GM21447 (cell line): Measurements from ENCODE around the gene EFHD1.
"Not testable (repeated sequence)": the region's sequence is repeated elsewhere in the genome, so short reads cannot be mapped to it uniquely, and the experiment has no call there.

Experiments
- ATAC-seq: cut with Tn5 transposase; IDR thresholded peaks from one replicate; pipeline ENCODE4 v1.9.1; 2021; ENCODE audit not compliant: unreplicated experiment

The EFHD1 gene

DNA sequence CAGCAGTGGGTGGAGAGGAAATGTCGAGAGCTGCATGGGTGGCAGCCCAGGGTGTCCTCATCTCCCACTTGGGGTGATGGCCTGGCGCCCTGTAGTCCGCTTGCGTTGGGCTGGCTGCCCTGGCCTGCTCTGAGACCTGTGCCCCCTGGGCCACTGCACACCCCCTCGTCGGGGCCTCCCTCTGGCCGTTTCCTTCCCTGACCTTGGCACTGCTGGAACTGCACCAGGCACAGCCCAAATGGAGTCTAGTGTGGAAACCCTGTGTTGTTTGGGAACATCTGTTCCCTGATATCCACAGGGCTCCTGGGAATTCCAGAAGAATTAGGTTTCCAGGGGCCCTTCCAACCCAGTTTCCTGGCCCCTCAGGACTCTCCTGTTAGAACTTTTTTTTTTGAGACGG is 13.9 kb downstream of the EFHD1 start:
- ATAC-seq, result no peak

DNA sequence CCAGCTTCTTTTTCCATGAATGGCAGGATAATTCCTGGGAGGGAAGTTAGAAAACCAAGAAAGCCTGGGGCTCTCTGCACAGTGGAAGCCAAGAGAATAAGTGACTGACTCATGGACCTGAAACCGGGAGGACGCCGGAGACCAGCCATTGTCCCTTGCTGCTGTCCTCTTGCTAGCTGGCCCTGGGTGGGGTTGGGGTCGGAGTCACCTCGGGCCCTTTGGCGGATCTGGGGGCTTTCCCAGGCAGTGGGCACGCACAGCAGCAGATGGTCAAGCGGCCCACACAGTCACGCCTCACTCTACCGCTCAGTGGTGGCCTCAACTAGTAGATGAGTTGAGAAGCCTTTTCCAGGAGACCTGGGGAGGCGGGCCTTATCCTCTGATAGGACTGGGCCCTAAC is 15.6 kb downstream of the EFHD1 start:
- no peak for ATAC-seq

DNA sequence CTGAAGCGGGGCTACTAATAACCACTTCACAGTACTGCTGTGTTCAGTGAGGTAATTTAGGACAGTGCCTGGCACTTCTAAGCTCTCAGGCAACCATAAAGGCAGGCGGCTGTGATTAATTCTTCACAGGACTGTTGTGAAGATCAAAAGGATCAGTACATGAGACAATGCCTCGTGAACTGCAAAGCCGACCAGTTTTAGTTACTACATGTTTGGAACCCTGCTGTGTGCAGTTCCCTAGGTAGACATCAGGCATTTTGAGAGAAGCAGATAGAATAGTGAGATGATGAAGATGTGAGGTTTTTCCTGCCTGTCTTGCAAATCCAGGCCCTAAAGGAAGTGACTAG is 19.1 kb downstream of the EFHD1 start:
- no peak for ATAC-seq

DNA sequence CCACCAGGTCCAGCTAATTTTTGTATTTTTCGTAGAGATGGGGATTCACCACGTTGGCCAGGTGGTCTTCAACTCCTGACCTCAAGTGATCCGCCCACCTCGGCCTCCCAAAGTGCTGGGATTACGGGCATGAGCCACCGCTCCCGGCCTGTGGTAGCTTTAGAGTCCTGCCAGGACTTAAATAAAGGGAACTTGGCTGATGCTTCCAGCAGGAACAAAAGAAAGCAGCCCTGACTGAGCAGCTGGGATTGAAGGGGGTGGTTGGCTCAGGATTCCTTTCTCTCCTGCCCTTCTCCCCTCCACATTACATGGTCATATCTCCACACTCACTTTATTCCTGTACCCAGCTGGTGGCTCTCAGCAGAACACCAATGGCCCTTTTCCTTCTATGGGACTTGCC is 20.0 kb downstream of the EFHD1 start:
- no peak for ATAC-seq

DNA sequence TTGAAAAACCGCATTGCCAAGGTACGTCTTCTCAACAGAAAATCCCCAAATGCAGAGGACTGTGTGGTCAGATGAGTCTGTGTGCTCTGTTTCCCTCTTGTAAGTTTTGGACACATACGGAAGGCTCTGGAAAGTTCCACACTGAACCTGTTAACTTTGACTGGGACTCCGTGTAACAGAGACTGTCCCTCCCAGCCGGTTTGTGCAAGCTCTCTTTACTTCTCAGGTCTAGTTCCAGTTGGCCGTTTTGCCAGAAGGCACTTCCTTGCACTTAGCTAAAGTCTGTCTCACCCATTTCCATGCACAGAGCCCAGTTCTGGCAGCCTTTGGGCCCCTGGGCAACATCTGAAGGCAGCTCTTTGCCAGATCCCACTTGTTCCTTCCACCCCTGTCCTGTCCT is 22.0 kb downstream of the EFHD1 start:
- ATAC-seq, result no peak

DNA sequence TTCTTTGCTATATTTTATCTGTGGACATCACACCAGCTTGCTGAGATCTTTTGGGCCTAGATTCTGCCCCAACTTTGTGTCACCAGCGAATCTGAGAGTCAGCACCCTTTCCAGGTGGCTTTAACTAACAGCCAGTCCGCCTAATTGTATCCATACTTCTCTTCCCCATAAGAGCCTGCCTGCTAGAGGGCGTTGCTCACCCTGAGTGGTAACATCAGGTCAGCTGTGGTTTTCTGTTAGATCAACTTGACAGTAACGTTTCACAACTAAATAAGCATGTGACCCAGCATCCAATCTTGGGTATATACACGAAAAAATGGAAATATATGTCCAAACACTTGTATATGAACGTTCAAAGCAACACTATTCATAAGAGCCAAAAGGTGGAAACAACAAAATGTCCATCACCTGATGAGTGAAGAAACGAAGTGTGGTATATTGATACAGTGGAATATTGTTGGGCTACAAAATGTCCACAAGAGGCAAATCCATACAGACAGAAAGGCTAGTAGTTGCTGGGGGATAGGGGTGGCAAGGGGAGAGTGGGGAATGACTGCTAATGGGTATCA is 24.9 kb downstream of the EFHD1 start:
- ATAC-seq, result no peak

DNA sequence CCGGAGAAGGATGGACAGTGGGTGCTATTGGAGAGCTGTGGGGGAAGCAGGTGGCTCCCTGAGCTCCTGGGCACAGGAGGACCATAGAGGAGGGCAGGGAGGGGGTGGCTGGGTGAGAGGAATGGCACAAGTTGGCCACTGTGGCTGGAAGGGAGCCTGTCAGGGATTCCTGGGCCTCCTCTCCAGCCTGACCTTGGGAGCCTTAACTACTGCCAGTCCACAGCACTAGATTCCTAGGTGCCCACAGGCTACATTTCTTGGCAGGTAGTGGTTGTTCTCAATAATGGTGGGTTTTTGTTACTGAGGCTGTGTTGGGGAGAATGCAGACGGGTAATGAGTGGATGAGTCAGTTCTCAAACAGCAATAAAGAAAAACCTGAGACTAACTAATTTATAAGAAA is 26.0 kb downstream of the EFHD1 start:
- no peak for ATAC-seq

DNA sequence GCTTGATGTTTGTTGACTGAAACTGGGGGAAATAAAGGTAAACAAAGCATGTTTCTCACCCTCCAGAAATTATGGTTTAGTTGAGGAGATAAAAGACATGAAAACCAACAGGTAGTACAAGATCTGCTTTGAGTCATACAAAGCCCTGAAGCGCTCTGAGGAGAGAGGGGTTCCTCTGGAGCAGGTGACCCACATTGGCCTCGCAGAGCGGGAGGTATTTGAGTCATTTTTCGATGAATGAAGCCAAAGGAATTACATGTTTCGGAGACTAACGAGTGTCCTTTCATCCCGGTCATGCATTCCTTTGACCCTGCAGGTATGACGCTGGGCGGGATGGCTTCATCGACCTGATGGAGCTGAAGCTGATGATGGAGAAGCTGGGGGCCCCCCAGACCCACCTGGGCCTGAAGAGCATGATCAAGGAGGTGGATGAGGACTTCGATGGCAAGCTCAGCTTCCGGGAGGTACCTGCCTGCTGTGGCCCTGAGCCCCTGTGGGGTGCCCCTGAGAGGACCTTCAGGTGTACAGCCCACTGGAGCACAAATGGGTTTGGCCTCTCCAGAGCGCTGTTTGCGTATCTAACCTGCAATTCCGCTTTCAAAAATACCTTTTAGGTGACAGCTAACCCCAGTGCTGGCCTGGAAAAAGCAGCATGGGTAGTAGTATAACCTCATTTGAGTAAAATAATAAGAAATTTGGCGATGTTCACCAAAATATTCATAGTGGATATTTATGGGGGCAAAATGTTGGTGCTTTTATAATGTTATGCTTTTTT is 29.3 kb downstream of the EFHD1 start:
- no peak for ATAC-seq

DNA sequence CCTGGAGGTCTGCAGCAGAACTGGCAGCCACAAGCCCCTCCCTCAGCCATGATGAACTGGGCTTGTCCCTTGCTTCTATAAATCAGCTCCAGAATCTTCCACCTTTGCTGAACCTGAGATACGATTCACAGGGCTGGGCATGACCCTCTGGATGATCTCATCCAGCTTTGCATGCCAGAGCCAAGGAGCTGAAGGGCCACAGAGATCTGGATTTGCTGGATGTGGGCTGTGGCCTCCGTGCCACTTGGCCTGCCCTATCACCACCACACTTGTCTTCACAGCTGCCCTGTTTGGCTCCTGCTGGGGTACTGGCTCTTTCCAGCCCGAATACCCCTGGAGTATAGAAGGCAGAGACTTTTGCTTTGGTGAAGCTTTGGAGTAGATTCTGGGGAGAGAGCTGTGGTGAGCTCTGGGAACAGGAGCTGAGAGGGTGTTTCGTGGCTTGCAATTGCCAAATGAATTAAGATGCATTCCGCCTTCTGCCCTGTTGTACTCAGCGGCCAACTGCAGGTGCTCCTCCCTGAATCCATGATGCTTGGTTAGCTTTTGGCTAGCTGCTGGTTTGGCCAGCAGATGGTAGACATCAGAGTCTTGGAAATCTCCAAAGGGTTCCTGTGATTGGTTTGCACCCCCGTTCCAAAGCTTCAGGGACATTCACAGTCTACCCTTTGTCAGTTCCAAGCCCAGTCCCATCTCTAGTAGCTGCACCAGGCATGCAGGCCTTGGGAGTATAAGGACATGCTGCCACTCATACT is 32.8 kb downstream of the EFHD1 start:
- no peak for ATAC-seq

DNA sequence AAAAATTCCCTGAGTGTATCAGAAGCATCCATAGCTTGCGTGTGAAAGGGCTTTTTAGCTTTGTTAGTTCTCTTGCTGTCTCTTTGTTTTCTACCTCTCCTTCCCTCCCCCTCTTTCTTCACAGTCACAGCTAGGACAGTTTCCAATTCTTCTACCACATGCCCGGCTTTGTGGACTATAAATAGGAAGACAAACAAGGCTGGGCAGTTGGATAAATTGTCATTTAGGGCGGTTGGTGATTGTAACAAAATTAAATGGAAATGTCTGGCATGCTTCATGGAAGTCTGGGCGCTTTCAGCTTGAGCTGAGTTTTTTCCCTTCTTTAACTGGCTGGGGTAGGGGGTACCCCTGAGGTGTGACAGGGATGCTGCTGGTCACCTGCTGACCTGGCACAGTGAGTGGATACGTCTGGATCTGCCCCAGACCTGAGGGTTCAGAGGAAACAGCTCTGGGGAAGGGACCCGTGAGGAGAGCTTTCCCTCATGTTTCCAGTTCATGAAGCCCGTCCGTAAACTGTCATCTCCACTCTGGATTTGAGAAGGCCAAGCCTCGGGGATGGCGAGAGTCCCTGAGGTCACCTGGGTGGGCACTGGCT is 34.7 kb downstream of the EFHD1 start:
- ATAC-seq, result no peak

DNA sequence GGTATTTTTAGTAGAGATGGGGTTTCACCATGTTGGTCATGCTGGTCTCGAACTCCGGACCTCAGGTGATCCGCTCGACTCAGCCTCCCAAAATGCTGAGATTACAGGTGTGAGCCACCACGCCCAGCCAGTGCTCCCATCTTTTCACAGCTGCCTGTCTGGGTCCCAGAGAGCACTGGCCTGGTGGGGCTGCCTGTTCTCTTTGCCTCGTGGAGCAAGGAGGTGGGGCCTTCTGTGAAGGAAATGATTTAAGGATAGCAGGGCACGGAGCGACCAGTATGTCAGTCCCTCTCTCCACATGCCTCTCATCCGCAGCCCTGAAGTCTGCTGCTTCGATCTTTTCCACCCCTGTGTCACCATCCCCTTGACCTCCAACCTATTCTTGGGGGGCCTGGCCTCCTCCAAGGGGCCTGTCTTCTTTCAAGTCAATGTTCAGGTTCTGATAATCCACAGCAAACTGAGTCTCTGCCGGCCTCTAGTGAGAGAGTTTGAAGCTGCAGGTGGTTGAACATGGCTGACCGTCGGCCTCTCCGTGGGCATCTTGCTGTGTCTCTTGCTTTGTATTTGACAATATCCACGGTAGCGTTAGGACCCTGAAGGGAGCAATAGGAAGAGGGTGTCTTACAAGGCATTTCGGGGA is 35.5 kb downstream of the EFHD1 start:
- ATAC-seq, result no peak

DNA sequence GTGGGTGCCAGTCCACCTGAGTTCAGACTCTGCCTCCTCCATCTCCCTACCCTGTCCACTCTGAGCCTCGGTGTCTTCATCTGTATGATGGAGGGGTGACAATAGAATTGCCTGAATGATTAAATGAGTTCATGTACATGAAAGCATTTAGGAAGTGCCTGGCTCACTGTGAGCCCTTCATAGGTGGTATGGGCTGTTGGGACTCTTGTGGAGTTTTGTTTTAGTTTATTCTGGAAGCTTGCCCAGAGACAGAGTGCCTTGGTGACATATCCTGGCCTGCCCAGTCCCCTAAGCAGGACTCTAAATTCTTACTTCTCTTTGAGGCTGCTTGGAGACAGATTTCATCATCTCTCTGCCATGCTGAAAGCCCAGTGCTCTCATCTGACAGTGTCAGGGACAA is 39.2 kb downstream of the EFHD1 start:
- no peak for ATAC-seq

DNA sequence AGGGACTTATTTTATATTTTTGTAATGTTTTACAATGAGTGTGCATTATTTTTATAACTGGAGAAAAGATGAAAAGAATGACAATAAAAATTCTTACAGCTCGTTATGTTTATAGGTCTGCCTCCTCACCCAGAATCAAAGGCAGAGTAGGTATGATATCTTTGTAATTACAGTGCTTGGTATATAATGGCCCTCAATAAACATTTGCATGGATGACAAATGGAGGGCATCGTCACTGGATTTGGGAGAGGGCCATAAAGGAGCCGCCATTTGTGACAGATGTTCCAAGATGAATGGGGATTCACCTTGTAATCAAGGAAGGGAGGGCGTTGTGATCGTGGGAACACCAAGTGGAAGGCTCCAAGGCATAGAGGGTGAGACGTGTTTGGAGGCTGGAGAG is 41.1 kb downstream of the EFHD1 start:
- ATAC-seq, result no peak

DNA sequence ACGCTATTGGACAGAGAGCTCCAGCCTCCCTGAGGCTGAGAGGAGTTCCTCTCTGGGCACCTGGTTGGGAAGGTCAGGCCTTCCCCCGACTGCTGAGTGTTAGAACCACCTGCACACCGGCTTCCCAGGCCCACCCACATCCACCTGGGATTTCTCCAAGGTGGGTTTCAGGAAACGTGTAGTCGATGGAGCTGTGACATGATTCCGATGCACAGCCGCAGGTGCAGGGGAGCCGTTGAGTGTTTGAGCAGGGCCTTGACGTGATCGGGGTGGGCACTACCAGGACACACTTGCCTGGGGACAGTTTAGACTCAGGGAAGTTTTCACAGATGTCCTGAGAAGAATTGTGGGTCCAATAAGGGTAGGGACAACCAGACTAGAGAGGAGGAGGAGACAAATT is 42.0 kb downstream of the EFHD1 start:
- no peak for ATAC-seq

DNA sequence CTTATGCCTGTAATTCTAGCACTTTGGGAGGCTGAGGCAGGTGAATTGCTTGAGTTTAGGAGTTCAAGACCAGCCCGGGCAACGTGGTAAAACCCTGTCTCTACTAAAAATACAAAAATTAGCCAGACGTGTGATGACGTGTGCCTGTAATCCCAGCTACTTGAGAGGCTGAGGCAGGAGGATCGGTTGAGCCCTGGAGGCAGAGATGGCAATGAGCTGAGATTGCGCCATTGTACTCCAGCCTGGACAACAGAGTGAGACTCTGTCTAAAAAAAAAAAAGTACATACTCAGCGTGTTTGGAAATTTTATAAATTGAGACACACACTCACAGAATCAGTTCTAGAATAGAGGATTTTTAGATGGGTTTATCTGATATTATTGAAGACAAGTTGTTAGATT is 46.6 kb downstream of the EFHD1 start:
- ATAC-seq, result no peak

DNA sequence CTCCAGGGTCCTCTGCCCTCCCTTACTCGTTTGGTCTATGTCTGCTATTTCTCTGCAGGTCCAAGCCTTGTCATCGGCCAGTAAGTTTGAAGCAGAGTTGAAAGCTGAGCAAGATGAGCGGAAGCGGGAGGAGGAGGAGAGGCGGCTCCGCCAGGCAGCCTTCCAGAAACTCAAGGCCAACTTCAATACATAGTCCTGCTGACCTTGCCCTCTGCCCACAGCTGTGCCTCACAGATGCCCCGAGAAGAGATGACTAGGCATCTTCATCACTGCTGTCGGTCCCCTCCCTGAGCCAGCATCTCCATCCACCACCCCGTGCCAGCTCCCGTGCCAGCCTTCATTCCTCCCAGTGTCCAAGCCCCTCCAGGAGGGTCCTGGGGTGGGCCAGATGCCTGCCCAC is 48.1 kb downstream of the EFHD1 start:
- no peak for ATAC-seq

DNA sequence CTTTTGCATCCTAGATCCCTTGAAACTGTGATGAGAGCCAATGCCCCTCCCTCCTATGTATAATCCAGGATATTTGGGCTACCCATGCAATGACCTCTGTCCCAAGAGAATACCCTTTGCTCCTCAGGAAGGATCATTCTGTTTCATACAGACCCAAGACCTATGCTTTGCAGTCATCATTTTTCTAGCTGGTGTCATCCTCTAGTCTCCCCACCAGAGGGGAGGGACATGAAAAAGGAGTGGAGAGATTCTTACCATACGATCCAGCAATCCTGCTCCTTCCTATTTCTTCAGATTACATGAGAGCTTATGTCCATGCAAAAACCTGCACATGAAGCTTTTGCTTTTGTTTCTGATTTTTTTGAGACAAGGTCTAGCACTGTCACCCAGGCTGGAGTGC is 50.0 kb downstream of the EFHD1 start:
- ATAC-seq, result no peak

DNA sequence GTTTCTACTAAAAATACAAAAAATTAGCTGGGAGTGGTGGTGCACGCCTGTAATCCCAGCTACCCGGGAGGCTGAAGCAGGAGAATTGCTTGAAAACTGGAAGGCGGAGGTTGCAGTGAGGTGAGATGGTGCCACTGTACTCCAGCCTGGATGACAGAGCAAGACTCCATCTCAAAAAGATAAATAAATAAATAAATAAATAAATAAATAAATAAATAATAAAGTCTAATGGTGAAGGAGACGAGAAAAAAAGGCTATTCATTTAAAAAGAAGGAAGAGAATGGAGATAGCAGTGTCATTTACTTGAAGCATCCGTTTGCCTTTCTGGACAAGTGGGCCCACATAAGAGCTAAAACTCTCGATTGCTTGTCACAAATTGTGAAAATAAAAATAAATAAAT is 52.0 kb downstream of the EFHD1 start:
- ATAC-seq, result not testable (repeated sequence)

DNA sequence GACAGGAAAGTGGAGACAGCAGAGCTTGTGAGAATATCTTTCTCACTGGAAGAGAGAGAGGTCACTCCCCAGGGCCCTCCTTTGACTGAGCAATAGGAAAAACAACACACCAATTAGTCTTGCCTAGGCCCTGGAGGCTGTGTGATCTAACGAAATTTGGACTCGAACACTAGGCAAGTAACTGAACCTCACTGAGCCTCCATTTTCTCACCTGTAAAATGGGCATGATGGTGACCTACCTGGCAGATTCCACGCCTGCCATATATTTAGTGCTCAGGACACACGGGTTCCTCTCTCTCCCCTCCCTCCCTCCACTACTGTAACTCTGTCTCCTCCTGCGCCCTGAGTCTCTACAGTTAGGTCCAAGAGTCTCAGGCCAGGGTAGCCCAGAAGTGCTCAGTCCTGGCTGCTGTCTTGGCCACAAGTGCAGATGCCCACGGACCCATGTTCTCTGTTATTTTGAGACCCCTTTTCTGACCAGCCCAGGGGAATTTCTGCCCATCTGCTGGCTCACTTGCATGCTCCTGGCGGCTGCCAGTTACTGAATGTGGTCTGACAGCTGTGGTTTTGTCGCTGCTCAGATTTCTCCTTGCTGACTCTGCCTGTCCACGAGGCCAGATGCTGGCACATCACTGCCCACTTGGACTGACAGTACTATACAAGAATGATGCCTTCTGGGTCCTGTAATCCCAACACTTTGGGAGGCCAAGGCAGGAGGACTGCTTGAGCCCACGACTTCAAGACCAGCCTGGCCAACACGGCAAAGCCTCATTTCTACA is 54.2 kb downstream of the EFHD1 start:
- ATAC-seq, result no peak

DNA sequence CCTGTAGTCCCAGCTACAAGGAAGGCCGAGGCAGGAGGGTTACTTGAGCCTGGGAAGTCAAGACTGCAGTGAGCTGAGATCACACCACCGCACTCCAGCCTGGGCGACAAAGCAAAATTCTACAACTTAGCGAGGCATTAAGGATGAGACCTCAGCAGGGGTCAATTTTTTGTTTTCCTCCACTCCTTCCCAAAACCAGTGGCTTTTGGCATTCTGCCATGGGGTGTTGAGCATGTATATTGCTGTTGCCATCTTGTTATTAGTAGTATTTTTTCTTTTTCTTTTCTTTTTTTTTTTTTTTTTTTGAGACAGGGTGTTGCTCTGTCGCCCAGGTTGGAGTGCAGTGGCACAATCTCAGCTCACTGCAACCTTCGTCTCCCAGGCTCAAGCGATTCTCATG is 54.8 kb downstream of the EFHD1 start:
- no peak for ATAC-seq
